GM23248 (cell line): ENCODE results near the gene HHATL.

Source experiments
- EZH2 ChIP-seq: fragments of 200-600 bp; sonication (generic); IDR thresholded peaks from 2 replicates; pipeline ENCODE4 v1.6.1; 2018; ENCODE audit warnings: antibody characterized with exemption, mild to moderate bottlenecking; ENCODE audit not compliant: insufficient read depth, poor library complexity, severe bottlenecking
- EZH2phosphoT487 ChIP-seq: fragments of 200-600 bp; sonication (generic); IDR thresholded peaks from 2 replicates; pipeline ENCODE4 v1.6.1; 2018; ENCODE audit warnings: antibody characterized with exemption, moderate library complexity, mild to moderate bottlenecking, low read depth; ENCODE audit not compliant: insufficient read depth

GRCh38 chr3:42717306-42717705 lies 14.7 kb upstream of the HHATL start:
- TF ChIP-seq EZH2 (no peak), EZH2phosphoT487 (no peak)
